Hypothalamus (tissue), 51 donors: ENCODE results near the gene DDX18.
A peak's percentile ranks its signal among the peaks of the same experiment; 100 is the strongest.
"Not testable (repeated sequence)": the region's sequence is repeated elsewhere in the genome, so short reads cannot be mapped to it uniquely, and the experiment has no call there.

Source experiments
- DNase-seq, 51 donors: peaks; one replicate each; lab custom pipeline; 2025; lab: John Stamatoyannopoulos, UW

DDX18 gene

GRCh38 chr2:117814417-117815264 is at the start of gene DDX18:
TSS of gene DDX18 (plus strand) at chr2:117814691. CDS start at chr2:117814778, 87 bp downstream.
- peak; percentile 80 to 99 (median 95) for DNase-seq

GRCh38 chr2:117770730-117771129 is 43.8 kb upstream of the DDX18 start:
- no peak for DNase-seq

- peak in 1 of 51 donors; percentile 12 for DNase-seq
Observed at GRCh38 chr2:117771969-117772630, 42.4 kb upstream of the DDX18 start.

DNA sequence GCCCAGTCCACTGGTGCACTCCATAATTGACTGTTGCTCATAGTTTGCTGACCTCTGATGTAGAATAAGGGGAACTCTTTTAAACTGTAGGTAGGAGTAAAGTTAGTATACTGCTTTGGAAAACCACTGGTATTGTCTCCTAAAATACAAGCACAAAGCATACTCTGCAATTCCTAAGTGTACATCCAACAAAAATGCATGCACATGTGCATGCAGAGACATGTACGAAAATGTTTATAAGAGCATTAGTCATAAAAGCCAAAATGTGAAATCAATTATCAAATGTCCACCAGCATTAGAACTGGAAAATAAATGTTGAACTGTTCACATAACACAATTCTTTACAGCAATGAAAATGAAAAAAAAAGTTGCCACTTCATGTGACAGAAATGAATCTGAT is 39.8 kb upstream of the DDX18 start:
- DNase-seq: no peak

DNA sequence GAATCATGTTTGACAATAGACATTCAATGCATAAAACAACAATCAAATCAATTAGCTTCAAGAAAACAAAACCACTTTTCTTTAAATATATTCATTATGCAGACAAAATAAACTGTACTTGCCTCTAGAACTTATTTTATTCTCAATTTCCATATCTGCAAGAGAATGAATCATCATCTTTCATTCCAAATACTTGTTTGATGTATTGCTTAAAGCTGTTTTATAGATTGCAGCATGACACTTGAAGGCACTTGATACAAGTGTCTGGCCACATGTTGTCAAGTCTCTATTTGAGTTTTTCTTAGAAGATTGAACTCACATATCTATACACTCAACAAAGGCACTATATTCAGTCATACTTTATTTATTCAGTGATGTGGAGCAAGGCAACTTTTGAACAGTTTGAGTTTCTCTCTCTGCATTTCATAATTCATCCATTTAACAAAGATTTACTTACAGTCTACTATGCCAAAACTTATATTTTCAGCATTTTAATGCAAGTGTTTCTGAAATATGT is 38.7 kb upstream of the DDX18 start:
- no peak for DNase-seq

DNA sequence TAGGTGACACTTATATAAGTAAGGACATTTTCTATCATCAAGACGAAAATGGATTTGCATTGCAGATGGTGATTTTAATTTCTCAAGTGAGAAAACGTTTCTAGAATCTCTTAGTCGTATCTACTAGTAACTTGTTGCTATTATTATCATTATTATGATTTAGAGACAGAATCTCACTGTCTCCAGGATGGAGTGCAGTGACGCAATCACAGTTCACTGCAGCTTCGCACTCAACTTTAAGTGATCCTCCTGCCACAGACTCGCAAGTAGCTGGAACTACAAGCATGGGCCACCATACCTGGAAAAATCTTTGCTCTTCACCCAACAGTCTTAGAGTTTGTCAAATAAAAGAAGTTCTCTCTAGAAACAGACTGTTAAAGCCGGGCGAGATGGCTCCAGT is 37.6 kb upstream of the DDX18 start:
- DNase-seq: no peak

- DNase-seq: peak in 9 of 51 donors; percentile 1 to 47 (median 13)
Observed at GRCh38 chr2:117785740-117786139, 28.8 kb upstream of the DDX18 start.

- DNase-seq: no peak
Observed at GRCh38 chr2:117786520-117786919, 28.0 kb upstream of the DDX18 start.

DNA sequence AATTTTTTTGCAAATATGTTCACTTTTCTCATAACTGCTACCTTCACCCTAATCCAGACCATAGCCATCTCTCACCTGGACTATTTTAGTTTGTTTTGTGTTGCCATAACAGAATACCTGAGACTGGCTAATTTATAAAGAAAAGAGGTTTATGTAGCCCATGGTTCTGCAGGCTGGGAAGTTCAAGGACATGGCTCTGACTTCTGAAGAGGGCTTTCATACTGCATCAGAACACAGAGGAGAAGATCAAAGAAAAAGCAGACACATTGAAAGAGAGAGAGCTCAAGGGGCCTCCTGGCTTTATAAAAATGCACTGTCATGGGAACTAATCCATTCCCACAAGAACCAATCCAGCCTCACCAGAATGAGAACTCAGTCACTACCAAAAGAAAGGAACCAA is 25.0 kb upstream of the DDX18 start:
- DNase-seq: no peak

DNA sequence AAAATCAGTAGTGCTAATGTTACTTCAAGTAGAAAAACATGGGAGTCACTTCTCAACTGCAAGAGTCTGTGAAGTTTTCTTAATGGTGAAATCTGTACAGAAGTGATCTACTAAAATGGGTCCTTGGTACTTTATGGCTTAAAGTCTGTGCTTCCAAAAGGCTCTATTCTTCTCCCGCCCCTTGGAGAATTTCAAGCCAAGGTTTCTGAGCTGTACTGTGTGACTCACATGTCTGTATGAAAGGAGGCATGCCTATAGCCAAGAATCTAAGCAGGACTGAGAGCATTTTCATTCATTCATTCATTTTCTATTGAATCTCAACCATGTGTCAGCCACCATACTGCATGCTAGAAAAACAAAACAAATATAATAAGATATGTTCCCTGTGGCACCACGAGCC is 19.8 kb upstream of the DDX18 start:
- DNase-seq: no peak

- no peak for DNase-seq
Observed at GRCh38 chr2:117801826-117802225, 12.7 kb upstream of the DDX18 start.

DNA sequence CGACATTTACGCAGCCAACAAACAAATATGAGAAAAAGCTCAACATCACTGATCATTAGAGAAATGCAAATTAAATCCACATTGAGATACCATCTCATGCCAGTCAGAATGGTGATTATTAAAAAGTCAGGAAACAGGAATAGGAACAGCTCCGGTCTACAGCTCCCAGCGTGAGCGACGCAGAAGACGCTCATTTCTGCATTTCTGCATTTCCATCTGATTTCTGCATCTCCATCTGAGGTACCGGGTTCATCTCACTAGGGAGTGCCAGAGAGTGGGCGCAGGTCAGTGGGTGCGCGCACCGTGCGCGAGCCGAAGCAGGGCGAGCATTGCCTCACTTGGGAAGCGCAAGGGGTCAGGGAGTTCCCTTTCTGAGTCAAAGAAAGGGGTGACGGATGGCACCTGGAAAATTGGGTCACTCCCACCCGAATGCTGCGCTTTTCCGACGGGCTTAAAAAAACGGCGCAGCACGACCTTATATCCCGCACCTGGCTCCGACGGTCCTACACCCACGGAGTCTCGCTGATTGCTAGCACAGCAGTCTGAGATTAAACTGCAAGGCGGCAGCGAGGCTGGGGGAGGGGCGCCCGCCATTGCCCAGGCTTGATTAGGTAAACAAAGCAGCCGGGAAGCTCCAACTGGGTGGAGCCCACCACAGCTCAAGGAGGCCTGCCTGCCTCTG is 10.7 kb upstream of the DDX18 start:
- DNase-seq: not testable (repeated sequence)

- no peak for DNase-seq
Observed at GRCh38 chr2:117812443-117812842, 2.0 kb upstream of the DDX18 start.

DNA sequence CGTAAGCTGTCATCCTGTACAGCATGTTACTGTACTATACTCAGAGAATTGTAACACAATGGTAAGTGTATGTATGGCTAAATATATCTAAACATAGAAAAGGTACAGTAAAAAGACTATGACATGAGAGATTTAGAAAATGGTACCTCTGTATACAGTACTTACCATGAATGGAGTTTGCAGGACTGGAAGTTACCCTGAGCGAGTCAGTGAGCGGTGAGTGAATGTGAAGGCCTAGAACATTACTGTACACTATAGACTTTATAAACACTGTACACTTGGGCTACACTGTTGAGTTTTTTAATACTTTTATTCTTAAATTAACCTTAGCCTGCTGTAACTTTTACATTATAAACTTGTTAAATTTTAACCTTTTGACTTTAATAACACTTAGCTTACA is 1.5 kb downstream of the DDX18 start:
- DNase-seq: no peak

DNA sequence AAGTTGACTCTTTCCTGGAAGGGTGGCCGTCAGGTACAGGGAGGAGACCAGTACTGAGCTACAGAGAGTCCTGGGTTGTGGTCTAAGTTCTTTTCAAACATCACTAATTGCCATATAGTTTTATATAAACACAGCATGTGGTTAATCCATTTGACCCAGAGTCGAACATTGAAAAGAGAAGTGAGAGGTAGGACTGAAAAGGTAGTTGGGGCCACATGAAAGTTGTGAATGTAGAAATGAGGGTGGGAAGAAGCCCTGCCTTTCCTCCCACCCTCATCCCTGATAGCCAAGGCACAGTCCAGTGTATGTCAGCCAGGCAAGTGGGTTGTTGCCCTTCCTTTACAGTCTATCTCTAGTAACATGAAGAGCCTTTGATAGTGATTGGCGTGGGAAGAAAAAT is 4.4 kb downstream of the DDX18 start:
- DNase-seq: no peak

DNA sequence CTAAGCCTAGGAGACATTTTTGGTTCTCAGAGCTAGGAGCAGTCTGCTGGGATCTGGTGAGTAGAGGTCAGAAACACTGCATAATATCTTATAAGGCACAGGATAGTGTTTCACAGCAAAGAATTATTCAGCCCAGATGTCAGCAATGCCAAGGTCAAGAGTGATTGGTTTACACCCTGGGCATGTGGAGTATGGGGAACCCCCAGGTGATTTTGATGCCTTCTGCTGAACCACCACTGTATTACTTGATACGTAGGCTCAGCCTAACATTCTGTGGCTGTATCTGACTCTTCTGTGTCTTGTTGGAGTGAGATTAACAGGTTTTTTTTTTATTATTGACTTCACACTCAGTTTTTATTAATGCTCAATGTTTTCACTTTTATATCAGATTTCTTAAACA is 6.0 kb downstream of the DDX18 start:
- no peak for DNase-seq

DNA sequence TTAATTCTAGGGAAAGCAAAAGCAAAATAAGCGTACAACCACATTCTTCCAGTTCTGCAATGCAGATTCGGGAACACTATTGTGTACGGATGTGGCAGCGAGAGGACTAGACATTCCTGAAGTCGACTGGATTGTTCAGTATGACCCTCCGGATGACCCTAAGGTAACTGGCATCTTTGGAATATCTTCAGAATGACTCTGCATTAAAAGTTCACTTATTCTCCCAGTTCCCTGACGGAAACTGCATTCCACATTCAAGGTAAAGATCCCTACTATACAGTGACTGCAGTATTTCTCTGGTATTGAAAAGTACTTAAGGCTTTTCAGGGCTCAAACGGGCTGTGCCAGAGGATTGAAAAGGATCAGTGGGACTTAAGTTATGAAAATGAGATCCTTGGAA is 10.9 kb downstream of the DDX18 start:
- no peak for DNase-seq

DNA sequence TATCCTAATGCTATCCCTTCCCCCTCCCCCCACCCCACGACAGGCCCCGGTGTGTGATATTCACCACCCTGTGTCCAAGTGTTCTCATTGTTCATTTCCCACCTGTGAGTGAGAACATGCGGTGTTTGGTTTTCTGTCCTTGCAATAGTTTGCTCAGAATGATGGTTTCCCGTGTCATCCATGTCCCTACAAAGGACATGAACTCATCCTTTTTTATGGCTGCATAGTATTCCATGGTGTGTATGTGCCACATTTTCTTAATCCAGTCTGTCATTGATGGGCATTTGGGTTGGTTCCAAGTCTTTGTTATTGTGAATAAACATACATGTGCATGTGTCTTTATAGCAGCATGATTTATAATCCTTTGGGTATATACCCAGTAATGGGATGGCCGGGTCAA is 13.0 kb downstream of the DDX18 start:
- DNase-seq: not testable (repeated sequence)

- DNase-seq: no peak
Observed at GRCh38 chr2:117828870-117829269, 14.4 kb downstream of the DDX18 start.

GRCh38 chr2:117832332-117832731 is 17.8 kb downstream of the DDX18 start:
- DNase-seq: no peak

GRCh38 chr2:117832905-117833613 is 18.6 kb downstream of the DDX18 start:
- no peak for DNase-seq
